Measurements from ENCODE around the gene ASB18.

ASB18 gene

GRCh38 chr2:236162031-236162845 is 102.0 kb downstream of the ASB18 start:
- Mint-ChIP-seq H3K4me1 (peaks cover 16% of the 10 kb centered on the region), H3K9me3 (no peaks in the 10 kb centered on the region), H3K4me3 (no peak overlapping the region), H3K36me3 (peaks cover 6% of the 10 kb centered on the region), H3K27ac (no peak overlapping the region)
- ATAC-seq (no peak), DNase-seq (ENCODE audit: low spot score in 2 of 2) (no peak)

- Mint-ChIP-seq H3K9me3 (no peaks in the 10 kb centered on the region), H3K4me1 (peaks cover 11% of the 10 kb centered on the region), H3K36me3 (peaks cover 2% of the 10 kb centered on the region), H3K27ac (no peak overlapping the region), H3K4me3 (no peak overlapping the region)
- DNase-seq (ENCODE audit: low spot score in 2 of 2) (no peak), ATAC-seq (no peak)
These were observed 102.7 kb downstream of the ASB18 start for GRCh38 chr2:236161531-236161930.

- Mint-ChIP-seq H3K9me3 (no peaks in the 10 kb centered on the region), H3K4me1 (peaks cover 6% of the 10 kb centered on the region), H3K27ac (no peak overlapping the region), H3K4me3 (no peak overlapping the region), H3K36me3 (no peaks in the 10 kb centered on the region)
- no peak for DNase-seq (ENCODE audit: low spot score in 2 of 2)
- no peak for ATAC-seq
These were observed 103.1 kb downstream of the ASB18 start for GRCh38 chr2:236161082-236161462.

- DNase-seq (ENCODE audit: low spot score in 2 of 2) (no peak), ATAC-seq (no peak)
- Mint-ChIP-seq H3K27ac (no peak overlapping the region), H3K4me3 (no peak overlapping the region), H3K9me3 (no peaks in the 10 kb centered on the region), H3K36me3 (no peaks in the 10 kb centered on the region), H3K4me1 (peaks cover 6% of the 10 kb centered on the region)
These were observed 103.7 kb downstream of the ASB18 start for GRCh38 chr2:236160366-236161081.

DNA sequence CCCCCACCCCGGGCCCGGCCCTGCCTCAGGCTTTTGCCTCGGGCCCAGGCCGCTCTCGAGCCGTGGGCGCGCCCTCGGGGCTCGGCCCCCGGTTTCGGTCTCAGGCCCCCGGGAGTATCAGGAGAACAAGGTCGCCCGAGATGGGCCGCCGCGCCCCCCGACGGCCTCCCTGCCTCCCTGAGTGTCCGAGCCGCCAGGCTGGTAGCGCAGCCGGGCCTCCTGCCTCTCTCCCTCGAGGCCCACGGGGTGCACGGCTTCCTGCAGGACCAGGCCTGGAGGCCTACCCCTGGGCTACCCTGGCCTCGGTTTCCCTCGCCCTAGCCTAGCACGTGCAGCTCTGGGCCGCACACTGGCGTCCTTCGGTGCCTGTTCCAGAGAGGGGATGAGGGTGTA is 104.4 kb downstream of the ASB18 start:
- no peak for DNase-seq (ENCODE audit: low spot score in 2 of 2)
- Mint-ChIP-seq H3K36me3 (no peaks in the 10 kb centered on the region), H3K4me1 (peaks cover 6% of the 10 kb centered on the region), H3K9me3 (no peaks in the 10 kb centered on the region), H3K4me3 (no peak overlapping the region), H3K27ac (no peak overlapping the region)
- ATAC-seq = no peak

DNA sequence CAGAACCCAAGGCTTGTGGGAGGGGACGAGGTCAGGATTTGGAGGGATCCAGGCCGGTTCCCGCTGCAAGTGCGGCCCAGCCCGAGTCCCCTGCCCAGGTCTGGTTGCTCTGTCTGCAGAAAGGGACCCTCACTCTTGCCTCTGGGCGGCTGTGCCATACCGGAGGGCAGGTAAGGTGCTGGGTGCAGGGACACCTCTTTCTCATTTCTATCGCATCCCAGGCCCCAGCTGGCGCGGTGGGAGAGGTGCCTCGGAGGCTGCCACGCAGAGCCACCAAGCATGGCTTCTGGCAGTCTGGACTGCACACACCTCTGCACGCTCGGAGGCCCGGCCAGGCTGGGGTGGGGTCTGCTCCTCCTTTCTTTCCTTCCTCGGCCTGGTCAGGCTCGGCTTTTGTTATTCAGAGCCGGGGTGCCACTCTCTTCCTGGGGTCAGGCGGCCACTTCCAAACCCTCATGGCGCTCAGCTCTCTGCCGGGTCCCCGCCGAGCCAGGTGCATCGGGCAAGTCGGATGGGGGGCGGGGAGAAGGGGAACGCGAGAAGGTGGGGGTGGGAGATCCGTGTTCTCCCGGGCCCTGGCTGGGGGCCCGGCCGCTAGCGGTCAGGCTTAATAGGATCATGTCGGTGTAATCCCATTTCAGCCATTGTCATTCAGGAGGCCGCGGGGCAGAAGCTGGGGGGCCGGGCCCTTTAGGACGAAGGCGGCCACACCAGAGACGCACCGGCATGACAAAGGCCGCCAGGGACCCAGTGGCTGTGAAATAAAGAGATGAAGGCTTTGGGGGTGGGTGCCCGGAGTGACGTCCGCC is 105.0 kb downstream of the ASB18 start:
- no peak overlapping the region for H3K27ac Mint-ChIP-seq
- H3K4me3 Mint-ChIP-seq = no peak overlapping the region
- H3K9me3 Mint-ChIP-seq = no peaks in the 10 kb centered on the region
- no peaks in the 10 kb centered on the region for H3K36me3 Mint-ChIP-seq
- ATAC-seq (no peak), DNase-seq (ENCODE audit: low spot score in 2 of 2) (no peak)
- H3K4me1 Mint-ChIP-seq = peaks cover 6% of the 10 kb centered on the region

DNA sequence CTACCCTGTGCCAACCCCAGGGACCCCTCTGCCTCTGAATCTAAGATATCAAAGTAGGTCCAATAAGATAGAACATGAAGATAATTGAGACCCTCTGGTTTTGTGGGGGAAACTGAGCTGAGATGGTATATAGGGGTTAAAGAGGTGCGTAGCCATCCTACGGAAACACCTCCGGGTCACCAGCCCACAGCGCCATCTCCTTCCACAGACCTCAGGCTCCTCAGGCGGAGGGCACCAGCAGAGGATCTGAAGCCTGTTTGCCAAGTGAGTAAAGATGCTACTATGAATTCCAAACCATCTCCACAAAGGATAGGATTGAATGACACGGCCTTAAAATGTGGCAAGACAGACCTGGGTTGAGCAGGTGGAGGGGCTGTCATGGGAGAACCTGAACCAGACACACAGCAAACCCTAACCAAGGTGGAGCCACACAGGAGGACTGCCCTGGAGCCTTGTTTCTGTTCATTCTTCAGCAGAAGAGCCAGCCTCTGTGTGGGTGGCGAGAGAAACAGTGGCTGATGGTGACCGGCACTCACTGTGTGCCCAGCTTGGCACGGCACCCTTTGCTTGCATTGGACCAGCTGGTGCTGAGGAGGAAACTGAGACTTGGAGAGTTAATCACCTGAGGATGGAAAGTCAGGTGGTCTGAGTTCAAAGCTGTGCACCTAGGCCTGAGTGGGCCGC is 106.2 kb downstream of the ASB18 start:
- H3K4me3 Mint-ChIP-seq = no peak overlapping the region
- DNase-seq (ENCODE audit: low spot score in 2 of 2) (no peak), ATAC-seq (no peak)
- H3K27ac Mint-ChIP-seq = no peak overlapping the region
- H3K4me1 Mint-ChIP-seq = peaks cover 6% of the 10 kb centered on the region
- H3K9me3 Mint-ChIP-seq = peaks cover 3% of the 10 kb centered on the region
- no peaks in the 10 kb centered on the region for H3K36me3 Mint-ChIP-seq

- Mint-ChIP-seq H3K4me1 (peaks cover 6% of the 10 kb centered on the region), H3K9me3 (peaks cover 7% of the 10 kb centered on the region)
These were observed 106.8 kb downstream of the ASB18 start for GRCh38 chr2:236157366-236157765.

DNA sequence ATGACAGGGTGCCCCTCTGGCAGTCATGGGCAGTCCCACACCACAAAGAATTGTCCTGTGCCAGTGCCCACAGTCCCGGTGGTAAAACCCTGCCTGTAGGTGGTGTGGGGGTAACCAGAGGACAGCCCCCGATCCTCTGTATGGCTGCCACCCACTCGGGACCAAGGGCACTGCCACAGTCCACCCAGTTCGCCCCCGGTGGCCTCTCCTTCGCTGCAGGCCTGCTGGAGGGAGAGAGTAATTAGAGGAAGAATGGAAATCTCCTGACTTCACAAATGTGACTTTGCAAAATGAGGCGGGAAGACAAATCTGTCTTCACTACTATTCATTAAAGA is 107.4 kb downstream of the ASB18 start:
- DNase-seq (ENCODE audit: low spot score in 2 of 2) (no peak), ATAC-seq (no peak)
- Mint-ChIP-seq H3K27ac (no peak overlapping the region), H3K4me1 (peaks cover 6% of the 10 kb centered on the region), H3K4me3 (no peak overlapping the region), H3K36me3 (no peaks in the 10 kb centered on the region), H3K9me3 (peaks cover 7% of the 10 kb centered on the region)

More at GRCh38 chr2:236157366-236157765, 106.8 kb downstream of the ASB18 start:
- Mint-ChIP-seq H3K36me3 (no peaks in the 10 kb centered on the region), H3K27ac (no peak overlapping the region), H3K4me3 (no peak overlapping the region)
- ATAC-seq (no peak), DNase-seq (ENCODE audit: low spot score in 2 of 2) (no peak)

DNA sequence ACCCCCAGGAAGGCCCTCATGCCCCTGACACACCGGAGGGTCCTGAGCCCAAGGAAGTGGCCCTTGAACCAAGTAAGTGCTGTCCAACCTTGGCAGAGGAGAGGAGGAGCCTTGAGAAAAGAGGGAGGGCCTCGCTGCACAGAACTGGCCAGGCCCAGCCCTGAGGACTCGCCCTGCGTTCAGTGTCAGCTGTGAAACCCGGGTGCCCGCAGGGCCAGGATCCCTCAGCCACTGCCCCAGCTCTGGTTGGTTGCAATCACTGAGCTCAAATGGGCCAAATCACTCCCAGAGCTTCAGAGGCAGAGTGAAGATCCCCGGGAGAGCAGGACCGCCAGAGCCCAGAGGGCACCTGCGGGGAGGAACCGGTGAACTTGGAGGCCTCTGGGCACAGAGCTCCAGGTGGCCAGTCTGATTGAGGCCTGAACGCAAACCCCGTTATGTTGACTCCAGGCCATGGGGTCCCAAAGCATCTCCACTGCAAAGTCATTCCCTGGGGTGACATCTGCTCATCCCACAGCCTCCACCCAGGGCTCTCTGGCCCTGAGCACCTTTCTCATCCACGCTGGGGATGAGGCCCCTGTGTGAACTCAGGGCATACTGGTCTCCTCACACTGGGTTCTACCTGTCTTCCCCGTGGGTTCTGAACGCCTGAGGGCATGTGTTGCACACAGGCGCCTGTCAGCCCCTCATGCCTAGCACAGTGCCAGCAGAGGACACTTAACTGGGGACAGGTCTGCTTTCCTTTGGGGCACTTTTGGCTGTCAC is 107.9 kb downstream of the ASB18 start:
- no peak overlapping the region for H3K4me3 Mint-ChIP-seq
- no peak overlapping the region for H3K27ac Mint-ChIP-seq
- H3K36me3 Mint-ChIP-seq = no peaks in the 10 kb centered on the region
- ATAC-seq (no peak), DNase-seq (ENCODE audit: low spot score in 2 of 2) (no peak)
- peaks cover 7% of the 10 kb centered on the region for H3K9me3 Mint-ChIP-seq
- peaks cover 6% of the 10 kb centered on the region for H3K4me1 Mint-ChIP-seq

- DNase-seq (ENCODE audit: low spot score in 2 of 2) (no peak), ATAC-seq (no peak)
- Mint-ChIP-seq H3K4me1 (peaks cover 6% of the 10 kb centered on the region), H3K36me3 (no peaks in the 10 kb centered on the region), H3K9me3 (peaks cover 7% of the 10 kb centered on the region), H3K27ac (no peak overlapping the region), H3K4me3 (no peak overlapping the region)
These were observed 108.8 kb downstream of the ASB18 start for GRCh38 chr2:236155406-236155805.

DNA sequence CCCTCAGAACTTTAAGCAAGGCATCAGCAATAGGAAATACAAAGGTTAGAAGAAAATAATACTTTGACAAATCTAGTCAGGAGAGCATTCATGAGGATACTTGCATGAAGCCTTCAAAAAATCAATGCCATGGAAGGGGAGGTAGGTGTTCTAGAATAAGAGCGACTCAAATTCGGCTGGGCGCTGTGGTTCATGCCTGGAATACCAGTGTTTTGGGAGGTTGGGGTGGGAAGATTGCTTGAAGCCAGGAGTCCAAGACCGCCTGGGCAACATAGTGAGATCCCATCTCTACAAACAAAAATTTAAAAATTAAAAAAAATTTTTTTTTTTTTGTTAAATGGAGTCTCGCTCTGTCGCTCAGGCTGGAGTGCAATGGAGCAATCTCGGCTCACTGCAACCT is 117.8 kb downstream of the ASB18 start:
- no peak for DNase-seq (ENCODE audit: low spot score in 2 of 2)
- no peak overlapping the region for H3K4me3 Mint-ChIP-seq
- no peak for ATAC-seq
- no peak overlapping the region for H3K27ac Mint-ChIP-seq
- peaks cover 6% of the 10 kb centered on the region for H3K4me1 Mint-ChIP-seq
- H3K36me3 Mint-ChIP-seq = no peaks in the 10 kb centered on the region
- H3K9me3 Mint-ChIP-seq = no peaks in the 10 kb centered on the region

GRCh38 chr2:236143811-236144210 is 120.4 kb downstream of the ASB18 start:
- no peak overlapping the region for H3K27ac Mint-ChIP-seq
- no peak for DNase-seq (ENCODE audit: low spot score in 2 of 2)
- peaks cover 6% of the 10 kb centered on the region for H3K4me1 Mint-ChIP-seq
- no peak overlapping the region for H3K4me3 Mint-ChIP-seq
- no peaks in the 10 kb centered on the region for H3K9me3 Mint-ChIP-seq
- H3K36me3 Mint-ChIP-seq = no peaks in the 10 kb centered on the region
- no peak for ATAC-seq
